Activated naive CD4-positive, alpha-beta T cell treated with anti-CD3 and anti-CD28 coated beads, Interleukin-2, amount 50 U/mL, for 16 hours (primary cell): ENCODE data around the gene TMEM14A.
"Not testable (repeated sequence)": the region's sequence is repeated elsewhere in the genome, so short reads cannot be mapped to it uniquely, and the experiment has no call there.

Experiments used
- DNase-seq: peaks from one replicate; pipeline ENCODE4 v3.0.0-alpha.2; 2020

TMEM14A gene, protein sequence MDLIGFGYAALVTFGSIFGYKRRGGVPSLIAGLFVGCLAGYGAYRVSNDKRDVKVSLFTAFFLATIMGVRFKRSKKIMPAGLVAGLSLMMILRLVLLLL

DNA sequence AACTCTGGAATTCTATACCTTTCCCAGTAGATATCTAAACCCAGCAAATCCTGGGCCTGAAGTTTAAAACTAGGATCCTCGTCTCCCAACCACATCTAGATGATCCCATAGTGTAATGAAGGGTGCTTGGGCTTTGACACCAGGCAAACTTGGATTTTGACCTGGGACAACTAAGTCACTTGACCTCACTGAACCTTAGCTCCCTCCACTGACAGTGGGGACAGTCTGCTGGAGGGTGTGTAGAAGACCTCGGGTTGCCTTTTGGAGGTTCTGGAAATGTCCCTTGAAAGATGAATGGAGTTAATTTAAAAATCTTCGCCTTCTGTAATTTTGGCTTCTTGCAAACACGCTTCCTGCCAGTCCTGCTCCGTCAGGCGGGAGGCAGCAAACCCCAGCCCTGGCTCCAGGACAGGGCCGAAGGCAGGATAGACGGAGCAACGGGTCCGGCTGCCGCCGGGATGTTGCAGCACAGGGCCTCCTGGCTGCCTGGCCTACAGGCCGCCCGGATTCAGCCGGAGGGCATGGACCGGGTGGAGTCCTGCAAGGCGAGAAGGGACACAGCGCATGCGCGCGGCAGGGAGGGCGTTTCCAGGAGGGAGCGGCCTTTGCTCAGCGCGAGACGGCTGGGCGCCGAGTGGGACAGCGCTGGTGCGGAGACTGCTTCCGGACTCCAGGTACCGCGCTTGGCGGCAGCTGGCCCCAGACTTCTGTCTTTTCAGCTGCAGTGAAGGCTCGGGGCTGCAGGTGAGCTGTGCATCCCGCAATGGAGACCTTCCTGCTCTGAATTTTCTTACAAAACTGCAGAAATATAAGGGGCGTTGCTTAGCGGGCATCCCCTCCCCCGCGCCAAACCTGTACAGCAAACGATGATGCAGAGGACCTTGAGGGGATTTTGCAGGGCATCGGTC is at the start of gene TMEM14A:
Gene TMEM14A (plus strand): TSS at position 612 of the 908 bp plus-strand sequence. CDS start 5,990 bp downstream, outside the sequence.
- DNase-seq, result peak; percentile 92

DNA sequence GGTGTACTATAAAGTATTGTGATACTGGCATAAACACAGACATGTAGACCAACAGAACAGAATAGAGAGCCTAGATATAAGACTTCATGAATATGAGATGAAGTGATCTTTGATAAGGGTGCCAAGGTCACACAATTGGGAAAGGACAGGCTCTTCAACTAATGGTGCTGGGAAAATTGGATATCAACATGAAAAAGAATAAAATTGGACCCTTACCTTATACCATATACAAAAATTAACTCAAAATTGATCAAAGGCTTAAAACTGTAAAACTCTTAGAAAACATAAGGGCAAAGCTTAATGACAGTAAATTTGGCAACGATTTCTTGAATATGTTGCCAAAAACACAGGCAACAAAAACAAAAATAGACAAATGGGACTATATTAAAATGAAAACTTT is 49.3 kb upstream of the TMEM14A start:
- no peak for DNase-seq

DNA sequence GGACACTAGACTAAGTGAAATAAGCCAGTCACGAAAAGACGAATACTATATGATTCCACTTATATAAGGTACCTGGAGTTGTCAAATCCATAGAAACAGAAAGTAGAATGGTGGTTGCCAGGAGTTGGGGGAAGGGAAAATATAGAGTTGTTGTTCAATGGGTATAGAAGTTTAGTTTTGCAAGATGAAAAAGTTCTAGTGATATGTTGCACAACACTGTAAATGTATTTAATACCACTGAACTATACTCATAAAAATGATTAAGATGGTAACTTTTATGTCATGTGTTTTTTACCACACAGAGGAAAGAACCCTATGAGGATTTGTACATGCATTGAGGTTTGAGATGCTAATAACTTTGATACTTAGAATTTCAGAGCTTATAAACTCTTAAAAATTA is 48.1 kb upstream of the TMEM14A start:
- no peak for DNase-seq

DNA sequence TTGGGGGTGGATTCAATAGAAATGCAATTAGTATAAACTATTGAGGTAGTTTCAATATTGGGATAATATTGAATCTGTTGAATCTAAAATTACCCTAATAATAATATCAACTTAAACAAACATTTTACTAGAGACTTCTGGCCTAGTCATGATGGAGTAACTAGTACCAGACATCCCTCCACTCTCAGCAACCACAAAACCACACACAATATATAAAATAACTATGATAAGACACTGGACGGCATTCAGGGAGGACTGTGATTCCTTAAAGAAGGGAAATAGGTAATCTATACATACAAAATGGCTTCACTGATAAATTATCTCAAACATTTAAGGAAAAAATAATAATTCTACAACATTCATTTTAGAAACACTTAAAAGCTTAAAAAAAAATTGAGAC is 38.9 kb upstream of the TMEM14A start:
- DNase-seq, result no peak

DNA sequence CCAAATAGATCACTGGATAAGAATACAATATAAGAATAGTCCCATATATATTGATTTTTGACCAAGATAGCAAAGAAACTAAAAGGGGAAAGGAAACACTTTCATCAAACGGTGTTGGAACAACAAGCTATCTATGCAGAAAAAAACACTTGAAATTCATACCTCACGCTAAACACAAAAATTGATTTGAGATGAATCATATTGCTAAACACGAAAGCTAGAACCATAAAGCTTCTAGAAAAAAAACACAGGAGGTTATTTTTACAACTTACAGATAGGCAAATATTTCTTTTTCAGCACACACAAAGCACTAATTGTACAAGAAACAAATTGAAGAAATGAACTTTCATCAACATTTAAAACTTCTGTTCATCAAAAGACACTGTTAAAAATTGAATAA is 36.7 kb upstream of the TMEM14A start:
- no peak for DNase-seq

DNA sequence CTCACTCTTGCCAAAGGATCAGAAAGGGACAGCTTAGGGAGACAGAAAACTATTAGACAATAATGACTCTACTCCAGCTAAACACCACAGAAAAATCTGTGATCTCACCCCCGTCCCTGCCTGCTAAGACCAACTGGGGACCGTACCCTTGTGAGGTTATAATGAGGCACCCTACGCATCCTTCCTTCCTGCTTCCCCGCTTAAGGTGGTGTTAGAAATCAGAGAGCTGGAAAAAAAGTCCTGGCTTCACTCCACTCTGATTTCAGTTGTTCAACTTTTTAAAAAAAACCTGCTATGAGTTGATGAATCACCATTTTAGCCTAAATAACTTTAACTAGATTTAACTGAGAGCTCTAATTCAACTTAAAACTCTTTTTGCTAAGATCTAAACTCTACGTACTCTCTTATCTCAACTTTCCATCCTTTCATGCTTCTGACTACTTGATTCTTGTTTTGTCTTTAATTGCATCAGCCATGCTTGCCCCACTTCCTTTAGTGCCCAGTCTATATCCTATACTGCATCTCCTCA is 35.8 kb upstream of the TMEM14A start:
- DNase-seq, result no peak

DNA sequence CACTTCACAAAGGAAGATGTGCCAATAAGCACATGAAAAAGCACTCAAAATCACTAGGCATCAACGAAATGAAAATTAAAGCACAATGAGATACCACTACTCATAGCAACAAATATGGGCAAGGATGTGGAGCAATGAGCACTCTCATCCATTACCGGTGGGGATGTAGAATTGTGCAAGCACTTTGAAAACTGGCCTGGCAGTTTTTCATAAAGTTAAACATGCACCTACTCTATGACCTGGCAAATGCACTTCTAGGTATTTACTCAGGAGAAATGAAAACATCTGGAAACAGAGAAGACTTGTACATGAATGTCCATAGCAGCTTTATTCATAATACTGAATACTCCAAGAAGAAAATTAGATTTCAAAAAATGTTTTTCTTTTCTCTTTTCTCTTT is 34.1 kb upstream of the TMEM14A start:
- DNase-seq, result no peak

DNA sequence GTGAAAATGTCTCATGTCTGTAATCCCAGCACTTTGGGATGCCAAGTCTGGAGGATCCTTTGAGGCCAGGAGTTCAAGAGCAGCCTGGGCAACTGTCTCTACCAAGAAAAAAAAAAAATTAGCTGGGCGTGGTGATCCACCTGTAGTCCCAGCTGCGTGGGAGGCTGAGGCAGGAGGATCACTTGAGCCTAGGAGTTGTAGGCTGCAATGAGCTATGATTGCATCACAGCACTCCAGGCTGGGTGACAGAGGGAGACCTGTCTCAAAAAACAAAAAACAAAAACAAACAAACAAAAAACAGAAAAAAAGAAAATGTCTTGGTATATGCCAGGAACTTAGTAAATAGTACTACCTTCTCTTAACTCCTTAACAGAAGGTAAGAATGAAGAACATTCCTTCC is 31.4 kb upstream of the TMEM14A start:
- no peak for DNase-seq

DNA sequence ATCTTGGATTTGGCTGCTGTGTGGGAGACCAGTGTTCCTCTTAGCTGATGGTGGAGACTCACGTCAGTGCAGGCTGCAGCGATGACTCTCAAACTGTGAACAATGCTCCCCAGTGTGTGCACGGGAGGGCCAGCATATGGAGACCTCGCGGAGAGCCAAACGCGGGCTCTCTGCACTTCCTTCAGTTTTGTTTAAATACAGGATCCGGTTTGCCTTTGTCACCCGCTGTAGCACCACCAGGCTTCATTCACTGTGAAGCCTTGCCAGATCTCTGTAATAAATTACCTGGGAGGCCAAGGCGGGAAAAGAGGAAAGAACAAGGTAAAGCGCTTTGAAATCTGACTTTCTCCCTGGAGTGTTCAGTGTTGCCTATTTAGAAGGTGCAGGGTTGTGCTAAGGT is 30.7 kb upstream of the TMEM14A start:
- no peak for DNase-seq

DNA sequence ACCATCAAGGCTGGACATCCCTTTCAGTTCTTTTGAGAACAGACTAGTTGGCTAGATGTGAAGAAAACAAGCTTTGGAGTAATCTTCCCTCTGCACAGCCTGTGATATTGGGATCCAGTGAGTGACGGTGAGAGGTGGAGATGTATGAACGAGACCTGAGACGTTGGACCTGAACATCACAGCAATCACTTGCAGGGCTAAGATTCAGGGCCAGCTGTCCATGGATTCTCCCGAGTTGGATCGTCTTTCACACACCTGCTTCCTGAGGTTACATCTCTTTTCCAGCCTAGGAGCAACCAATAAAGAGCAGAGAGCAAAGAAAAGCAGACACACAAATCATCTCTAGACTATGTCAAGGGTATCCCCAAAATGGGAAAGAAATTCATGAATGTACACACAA is 30.0 kb upstream of the TMEM14A start:
- DNase-seq, result no peak

DNA sequence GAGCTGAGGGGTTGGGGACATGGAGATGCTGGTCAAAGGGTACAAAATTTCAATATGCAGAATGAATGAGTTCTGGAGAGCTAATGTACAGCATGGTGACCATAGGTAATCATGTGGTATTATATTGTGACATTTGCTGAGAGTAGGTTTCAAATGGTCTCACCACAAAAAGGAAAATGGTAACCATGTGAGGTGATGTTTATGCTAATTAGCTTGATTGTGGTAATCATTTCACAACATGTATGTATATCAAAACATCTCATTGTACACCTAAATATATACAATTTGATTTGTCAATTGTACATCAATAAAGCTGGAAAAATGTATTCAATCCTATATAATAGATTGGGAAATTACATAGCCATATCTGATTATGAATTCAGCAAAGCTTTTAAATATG is 29.5 kb upstream of the TMEM14A start:
- DNase-seq, result no peak

DNA sequence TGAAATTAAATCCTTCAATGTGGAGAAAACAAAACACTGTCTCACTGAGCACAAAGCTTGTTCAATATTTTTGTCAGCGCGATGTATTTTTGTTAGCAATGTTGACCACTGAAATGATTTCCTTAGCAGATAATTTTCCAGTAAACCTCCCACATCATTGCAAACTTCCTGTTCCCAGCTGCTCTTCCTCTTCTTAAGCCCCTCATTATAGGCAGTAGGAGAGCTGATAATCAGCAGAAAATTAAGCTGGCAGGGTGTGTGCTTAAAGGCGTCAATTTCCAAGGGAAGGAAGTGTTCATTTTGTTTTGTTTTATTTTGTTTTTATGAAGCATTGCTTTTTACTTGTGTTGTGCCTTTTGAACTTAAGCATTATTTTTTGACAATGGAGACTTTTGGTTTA is 29.1 kb upstream of the TMEM14A start:
- no peak for DNase-seq

DNA sequence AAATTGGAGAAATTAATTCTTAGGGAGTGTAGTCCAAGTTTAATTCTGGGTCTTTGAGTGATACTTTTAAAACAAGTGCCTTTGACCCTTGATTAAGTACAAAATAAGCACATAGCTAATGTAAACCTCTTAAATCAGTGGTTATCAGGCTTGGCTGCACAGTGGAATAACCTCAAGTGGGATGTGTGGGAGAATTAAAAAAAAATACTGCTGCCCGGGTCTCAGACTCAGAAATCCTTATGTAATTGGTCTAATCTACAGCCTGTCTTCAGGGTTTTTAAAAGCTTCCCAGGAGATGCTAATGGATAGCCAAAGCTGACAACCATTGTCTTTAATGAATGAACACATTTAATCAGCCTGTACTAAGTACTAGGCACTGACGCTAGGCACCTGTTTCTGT is 28.5 kb upstream of the TMEM14A start:
- no peak for DNase-seq

DNA sequence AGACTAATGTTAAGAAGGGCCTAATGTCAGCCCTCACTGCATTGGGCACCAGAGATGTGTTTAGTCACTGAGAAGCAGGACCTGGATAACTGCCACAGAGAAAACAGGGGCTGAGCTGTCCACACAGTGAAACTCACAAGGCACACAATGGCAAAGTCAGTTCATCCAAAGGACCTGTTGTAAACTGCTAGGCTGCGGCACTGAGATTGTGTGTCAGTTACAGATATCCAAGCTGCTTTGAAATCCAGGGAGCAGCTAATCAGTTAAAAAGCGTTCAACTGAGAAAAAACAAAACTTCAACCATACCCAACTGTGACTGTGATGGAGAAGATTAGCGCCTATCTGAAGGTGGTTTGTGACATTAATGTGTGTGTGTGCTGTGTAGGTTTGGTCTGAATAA is 27.8 kb upstream of the TMEM14A start:
- no peak for DNase-seq

DNA sequence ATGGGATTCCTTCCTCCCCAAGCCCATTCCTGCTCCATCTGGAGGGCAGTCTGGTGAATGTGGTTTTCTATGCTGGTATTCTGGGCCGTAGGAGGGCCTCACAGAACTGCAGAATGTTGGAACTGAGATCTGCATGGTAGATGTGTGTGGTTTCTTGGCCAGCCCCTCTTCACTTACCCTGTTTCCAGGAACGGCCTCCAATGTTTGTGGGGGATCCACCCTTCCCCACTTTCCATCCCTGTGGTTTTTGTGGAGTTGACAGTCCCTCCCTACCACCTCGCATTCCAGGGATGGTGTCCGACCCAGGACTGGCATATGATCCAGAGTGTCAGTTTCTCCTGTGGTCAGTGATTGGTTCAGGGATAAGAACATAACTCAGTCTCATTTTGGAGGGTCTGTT is 26.7 kb upstream of the TMEM14A start:
- no peak for DNase-seq

DNA sequence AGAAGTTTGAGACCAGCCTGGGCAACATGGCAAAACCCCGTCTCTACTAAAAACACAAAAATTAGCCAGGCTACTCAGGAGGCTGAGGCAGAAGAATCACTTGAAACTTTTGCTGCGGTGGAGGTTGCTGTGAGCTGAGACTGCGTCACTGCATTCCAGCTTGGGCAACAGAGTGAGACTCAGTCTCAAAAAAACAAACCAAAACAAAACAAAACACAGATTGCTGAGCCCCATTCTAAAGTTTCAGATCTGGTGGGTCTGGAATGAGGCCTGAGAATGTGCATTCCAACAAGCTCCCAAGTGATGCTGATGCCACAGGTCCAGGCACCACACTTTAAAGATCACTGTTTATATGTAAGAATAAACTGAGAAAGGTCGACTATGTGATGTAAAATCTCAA is 24.9 kb upstream of the TMEM14A start:
- no peak for DNase-seq

DNA sequence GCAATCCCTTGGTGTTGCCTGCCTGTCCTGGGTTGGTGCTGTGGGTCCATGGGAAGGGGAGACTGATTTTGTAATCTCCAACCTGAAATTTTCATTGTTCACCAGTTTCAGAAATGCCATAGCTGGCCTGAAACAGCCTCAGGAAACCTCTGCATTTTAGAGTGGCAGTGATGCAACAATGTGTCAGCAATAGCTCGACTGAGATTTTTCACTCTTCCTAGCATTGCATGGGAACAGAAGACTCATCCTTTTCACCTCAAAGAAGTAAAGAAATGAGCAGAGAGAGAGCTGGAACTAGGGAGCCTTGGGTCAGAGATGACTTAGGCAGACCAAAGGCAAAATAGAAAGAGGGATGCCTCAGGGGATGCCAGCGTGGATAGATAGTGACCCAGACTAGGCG is 23.7 kb upstream of the TMEM14A start:
- DNase-seq, result no peak

DNA sequence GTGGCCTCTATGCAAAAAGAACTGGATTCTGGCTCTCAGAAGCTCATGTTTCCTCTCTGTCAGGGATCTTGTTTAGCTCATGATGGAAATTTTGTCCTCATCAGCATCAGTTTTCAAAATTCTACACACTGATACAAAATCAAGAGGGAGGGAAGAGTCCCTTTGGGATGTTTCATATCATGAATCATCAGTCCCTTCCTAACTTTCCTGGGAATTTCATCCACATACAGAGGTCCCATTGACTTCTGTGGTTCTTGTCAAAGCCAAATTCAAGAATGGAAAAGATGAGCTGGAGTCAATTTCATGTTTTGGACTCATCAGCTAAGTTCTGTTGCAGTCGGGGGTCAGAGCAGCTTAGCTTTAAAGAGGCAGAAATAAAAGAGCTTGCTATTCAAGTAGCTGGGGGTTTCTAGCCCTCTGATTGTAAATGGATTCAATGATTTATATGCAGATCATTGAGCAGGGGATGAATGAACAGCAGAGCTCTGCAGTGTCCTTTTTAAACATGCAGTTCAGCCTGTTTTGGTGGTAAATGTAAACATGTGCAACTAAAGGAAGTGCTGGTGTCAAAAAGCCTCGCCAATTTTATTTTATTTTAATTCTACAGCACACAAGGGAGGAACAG is 21.3 kb upstream of the TMEM14A start:
- DNase-seq, result no peak

DNA sequence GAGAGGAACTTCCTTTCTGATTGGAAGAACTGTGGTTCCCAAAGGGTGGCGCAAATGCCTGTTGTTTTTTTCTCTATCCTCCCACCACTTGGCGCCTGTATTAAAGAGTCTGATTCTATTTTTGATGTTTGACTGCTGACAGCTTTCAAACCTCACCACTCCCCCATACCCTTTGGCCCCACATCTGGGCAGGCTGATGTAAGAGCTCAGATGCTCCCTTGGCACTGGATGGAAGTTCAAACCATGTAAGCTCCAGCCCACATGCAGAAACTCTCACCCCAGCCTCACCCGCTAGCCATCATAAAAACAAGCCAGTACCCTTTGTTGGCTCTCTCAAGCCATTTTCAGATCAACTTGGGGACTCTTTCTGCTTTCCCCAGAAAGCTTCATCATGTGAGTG is 20.0 kb upstream of the TMEM14A start:
- no peak for DNase-seq

DNA sequence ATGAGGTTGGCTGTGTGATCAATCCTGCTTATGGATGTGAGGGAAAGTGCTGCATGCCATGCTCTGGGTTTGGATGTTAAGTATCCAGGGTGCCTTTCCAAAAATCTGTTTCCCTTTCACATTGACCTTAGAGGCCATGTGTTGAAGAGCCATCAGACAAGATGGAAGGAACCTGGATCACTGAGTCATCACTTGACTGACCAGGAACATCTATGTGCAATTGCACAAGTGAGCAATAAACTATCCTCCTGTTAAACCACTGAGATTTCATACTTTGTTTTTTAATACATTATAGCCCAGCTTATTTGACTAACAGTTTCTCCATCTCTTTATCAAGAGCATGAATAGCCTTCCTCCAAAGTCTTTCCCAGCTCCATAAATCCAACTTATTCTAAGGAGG is 17.8 kb upstream of the TMEM14A start:
- DNase-seq, result no peak

DNA sequence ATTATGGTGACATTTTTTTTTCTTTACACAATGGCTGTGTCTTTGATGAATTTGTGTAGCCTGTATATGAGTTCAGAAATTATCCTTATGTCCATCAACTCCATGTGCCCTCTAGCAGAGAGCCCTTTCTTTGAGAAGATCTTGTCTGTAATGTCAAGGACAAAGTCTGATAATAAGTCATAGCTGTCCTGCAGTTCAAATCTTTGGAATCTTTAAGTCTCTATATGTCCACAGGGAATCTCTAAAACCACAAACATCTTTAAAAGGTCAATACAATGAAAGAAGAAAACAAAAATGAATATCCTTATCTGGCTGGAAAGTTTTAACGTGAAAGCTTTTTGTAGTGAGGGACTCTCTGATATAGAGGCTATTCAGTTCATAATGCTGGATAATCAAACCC is 16.9 kb upstream of the TMEM14A start:
- DNase-seq, result no peak

DNA sequence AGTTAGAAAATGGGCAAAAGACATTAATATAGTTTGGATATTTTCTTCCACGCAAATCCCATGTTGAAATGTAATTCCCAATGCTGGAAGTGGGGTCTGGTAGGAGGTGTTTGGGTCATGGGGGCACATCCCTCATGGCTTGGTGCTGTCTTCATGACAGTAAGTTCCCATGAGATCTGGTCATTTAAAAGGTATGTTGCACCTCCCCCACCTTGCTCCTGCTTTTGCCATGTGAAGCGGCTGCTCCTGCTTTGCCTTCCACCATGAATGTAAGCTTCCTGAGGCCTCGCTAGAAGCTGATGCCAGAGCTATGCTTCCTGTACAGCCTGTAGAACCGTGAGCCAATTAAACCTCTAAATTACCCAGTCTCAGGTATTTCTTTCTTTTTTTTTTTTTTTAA is 16.3 kb upstream of the TMEM14A start:
- no peak for DNase-seq

DNA sequence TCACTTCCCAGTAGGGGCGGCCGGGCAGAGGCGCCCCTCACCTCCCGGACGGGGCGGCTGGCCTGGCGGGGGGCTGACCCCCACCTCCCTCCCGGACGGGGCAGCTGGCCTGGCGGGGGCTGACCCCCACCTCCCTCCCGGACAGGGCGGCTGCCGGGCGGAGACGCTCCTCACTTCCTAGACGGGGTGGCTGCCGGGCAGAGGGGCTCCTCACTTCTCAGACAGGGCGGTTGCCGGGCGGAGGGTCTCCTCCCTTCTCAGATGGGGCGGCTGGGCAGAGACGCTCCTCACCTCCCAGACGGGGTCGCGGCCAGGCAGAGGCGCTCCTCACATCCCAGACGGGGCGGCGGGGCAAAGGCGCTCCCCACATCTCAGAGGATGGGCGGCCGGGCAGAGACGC is 15.0 kb upstream of the TMEM14A start:
- not testable (repeated sequence) for DNase-seq

DNA sequence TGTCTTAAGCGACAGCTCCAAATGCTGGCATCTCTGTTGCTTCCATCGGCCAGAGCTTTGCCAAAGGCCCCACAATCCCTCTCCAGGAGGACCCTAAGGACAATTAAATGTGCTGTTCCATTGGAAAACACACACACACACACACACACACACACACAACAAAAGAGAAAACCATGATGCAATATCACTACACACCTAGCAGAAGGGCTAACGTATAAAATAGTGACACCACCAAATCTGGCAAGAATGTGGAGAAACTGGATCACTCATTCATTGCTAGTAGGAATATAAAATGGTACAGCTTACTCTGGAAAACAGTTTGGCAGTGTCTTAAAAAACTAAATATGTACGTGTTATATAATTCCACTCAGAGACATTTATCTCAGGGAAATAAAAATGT is 13.0 kb upstream of the TMEM14A start:
- no peak for DNase-seq
